Dendritic cell treated with granulocyte-macrophage colony-stimulating factor and Interleukin-4, amounts not matched to agents 40 ng/mL and 50 ng/mL, for 4 days (primary cell): ENCODE results near the gene GKAP1.
"Not testable (repeated sequence)": the region's sequence is repeated elsewhere in the genome, so short reads cannot be mapped to it uniquely, and the experiment has no call there.

Experiments
- H3K27ac Mint-ChIP-seq: one replicate; pipeline ENCODE4 v1.8.0; 2022; ENCODE audit warnings: mild to moderate bottlenecking, mixed read lengths
- H3K27me3 Mint-ChIP-seq: one replicate; pipeline ENCODE4 v1.8.0; 2022; ENCODE audit warnings: mild to moderate bottlenecking, mixed read lengths
- H3K36me3 Mint-ChIP-seq: one replicate; pipeline ENCODE4 v1.8.0; 2022; ENCODE audit warnings: low read depth, mixed read lengths
- H3K4me1 Mint-ChIP-seq: one replicate; pipeline ENCODE4 v1.8.0; 2022; ENCODE audit warnings: low read depth, mixed read lengths
- H3K4me3 Mint-ChIP-seq: one replicate; pipeline ENCODE4 v1.8.0; 2022; ENCODE audit warnings: mild to moderate bottlenecking, moderate library complexity, mixed read lengths
- H3K9me3 Mint-ChIP-seq: one replicate; pipeline ENCODE4 v1.8.0; 2022; ENCODE audit warnings: mixed read lengths
- intact Hi-C: fragments of 100-400 bp; cut with micrococcal nuclease; formaldehyde crosslinking; loops from one replicate; pipeline ENCODE4 v1.15.0; 2022

GKAP1 gene

GRCh38 chr9:83778164-83778563 lies 39.4 kb downstream of the GKAP1 start:
- no peaks in the 10 kb centered on the region for H3K4me1 Mint-ChIP-seq
- H3K36me3 Mint-ChIP-seq: no peaks in the 10 kb centered on the region
- no peak overlapping the region for H3K27ac Mint-ChIP-seq
- intact Hi-C loops: no loop called here
- H3K4me3 Mint-ChIP-seq: no peak overlapping the region
- no peaks in the 10 kb centered on the region for H3K9me3 Mint-ChIP-seq
- H3K27me3 Mint-ChIP-seq: no peaks in the 10 kb centered on the region

- Mint-ChIP-seq H3K4me3 (no peak overlapping the region), H3K9me3 (no peaks in the 10 kb centered on the region), H3K36me3 (no peaks in the 10 kb centered on the region), H3K27ac (no peak overlapping the region), H3K4me1 (no peaks in the 10 kb centered on the region), H3K27me3 (no peaks in the 10 kb centered on the region)
- intact Hi-C loops: no loop called here
These were observed 41.6 kb downstream of the GKAP1 start for GRCh38 chr9:83775932-83776331.

GRCh38 chr9:83772860-83773259 lies 44.7 kb downstream of the GKAP1 start:
- Mint-ChIP-seq H3K27me3 (no peaks in the 10 kb centered on the region), H3K4me1 (no peaks in the 10 kb centered on the region)
- intact Hi-C loops: no loop called here

GRCh38 chr9:83765376-83765775 lies 52.2 kb downstream of the GKAP1 start:
- no peaks in the 10 kb centered on the region for H3K4me1 Mint-ChIP-seq
- no peak overlapping the region for H3K4me3 Mint-ChIP-seq
- H3K36me3 Mint-ChIP-seq: no peaks in the 10 kb centered on the region
- intact Hi-C loops: no loop called here
- no peaks in the 10 kb centered on the region for H3K27me3 Mint-ChIP-seq
- H3K27ac Mint-ChIP-seq: no peak overlapping the region
- peaks cover 29% of the 10 kb centered on the region for H3K9me3 Mint-ChIP-seq

More at GRCh38 chr9:83772860-83773259, 44.7 kb downstream of the GKAP1 start:
- H3K4me3 Mint-ChIP-seq: no peak overlapping the region
- H3K27ac Mint-ChIP-seq: no peak overlapping the region
- H3K36me3 Mint-ChIP-seq: no peaks in the 10 kb centered on the region
- H3K9me3 Mint-ChIP-seq: no peaks in the 10 kb centered on the region

- Mint-ChIP-seq H3K36me3 (no peaks in the 10 kb centered on the region), H3K4me1 (no peaks in the 10 kb centered on the region), H3K9me3 (no peaks in the 10 kb centered on the region), H3K27me3 (no peaks in the 10 kb centered on the region), H3K4me3 (no peak overlapping the region), H3K27ac (no peak overlapping the region)
- intact Hi-C loops: no loop called here
These were observed 63.1 kb downstream of the GKAP1 start for GRCh38 chr9:83754383-83754977.

DNA sequence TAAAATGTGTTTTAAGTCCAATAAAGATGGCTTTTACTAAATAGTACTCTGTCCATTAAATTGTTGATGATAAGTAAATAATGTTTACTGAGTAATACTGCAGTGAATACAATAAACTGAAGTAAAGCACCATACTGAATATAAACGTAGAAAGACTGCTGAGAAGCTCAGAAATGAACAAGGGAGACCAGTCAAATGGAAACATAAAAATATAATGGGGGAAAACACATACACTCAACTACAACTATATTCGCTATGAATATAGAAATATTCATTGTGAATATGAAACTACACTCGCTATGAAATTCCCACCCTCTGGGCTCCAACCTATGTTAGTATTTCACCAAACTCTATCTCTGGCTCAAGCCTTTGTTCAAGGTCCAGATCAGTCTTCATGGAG lies 67.9 kb downstream of the GKAP1 start:
- intact Hi-C loops: no loop called here
- Mint-ChIP-seq H3K27ac (no peak overlapping the region), H3K36me3 (no peaks in the 10 kb centered on the region), H3K4me1 (no peaks in the 10 kb centered on the region), H3K9me3 (no peaks in the 10 kb centered on the region), H3K27me3 (no peaks in the 10 kb centered on the region), H3K4me3 (no peak overlapping the region)

DNA sequence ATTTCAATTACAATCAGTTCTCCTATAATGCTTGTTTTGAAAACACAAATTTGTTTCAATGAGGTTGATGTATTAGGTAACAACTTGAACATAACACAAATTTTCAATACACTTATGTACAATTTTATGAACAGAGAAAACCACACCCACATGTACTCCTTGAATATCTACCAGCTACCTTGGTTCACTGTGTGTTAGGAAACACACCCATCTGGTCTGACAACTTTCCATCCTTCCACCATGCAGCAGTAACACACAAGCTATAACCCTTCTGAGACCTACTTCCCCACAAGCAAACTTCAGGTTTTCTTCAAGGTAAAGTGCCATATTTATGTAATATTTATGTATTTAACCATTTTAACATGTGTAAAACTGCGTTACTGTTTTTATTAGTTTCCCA lies 73.4 kb downstream of the GKAP1 start:
- Mint-ChIP-seq H3K27ac (no peak overlapping the region), H3K9me3 (no peaks in the 10 kb centered on the region), H3K4me3 (no peak overlapping the region), H3K36me3 (no peaks in the 10 kb centered on the region), H3K4me1 (no peaks in the 10 kb centered on the region), H3K27me3 (no peaks in the 10 kb centered on the region)
- intact Hi-C loops: no loop called here

DNA sequence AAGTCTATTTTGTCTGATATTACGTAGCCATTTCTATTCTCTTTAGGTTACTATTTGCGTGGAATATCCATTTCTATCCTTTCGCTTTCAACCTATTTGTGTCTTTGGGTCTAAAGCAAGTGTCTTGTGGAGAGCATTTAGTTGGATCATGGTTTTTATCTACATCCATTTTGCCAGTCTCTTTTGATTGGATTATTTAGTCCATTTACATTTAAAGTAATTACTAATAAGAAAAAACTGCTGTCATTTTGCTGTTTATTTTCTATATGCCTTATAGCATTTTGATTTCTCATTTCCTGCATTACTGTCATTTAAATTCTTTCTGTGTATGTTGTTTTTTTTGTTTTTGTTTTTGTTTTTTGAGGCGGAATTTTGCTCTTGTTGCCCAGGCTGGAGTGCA lies 83.8 kb downstream of the GKAP1 start:
- Mint-ChIP-seq H3K36me3 (no peaks in the 10 kb centered on the region), H3K27me3 (no peaks in the 10 kb centered on the region), H3K4me1 (no peaks in the 10 kb centered on the region), H3K27ac (no peak overlapping the region), H3K9me3 (no peaks in the 10 kb centered on the region), H3K4me3 (no peak overlapping the region)
- intact Hi-C loops: no loop called here

DNA sequence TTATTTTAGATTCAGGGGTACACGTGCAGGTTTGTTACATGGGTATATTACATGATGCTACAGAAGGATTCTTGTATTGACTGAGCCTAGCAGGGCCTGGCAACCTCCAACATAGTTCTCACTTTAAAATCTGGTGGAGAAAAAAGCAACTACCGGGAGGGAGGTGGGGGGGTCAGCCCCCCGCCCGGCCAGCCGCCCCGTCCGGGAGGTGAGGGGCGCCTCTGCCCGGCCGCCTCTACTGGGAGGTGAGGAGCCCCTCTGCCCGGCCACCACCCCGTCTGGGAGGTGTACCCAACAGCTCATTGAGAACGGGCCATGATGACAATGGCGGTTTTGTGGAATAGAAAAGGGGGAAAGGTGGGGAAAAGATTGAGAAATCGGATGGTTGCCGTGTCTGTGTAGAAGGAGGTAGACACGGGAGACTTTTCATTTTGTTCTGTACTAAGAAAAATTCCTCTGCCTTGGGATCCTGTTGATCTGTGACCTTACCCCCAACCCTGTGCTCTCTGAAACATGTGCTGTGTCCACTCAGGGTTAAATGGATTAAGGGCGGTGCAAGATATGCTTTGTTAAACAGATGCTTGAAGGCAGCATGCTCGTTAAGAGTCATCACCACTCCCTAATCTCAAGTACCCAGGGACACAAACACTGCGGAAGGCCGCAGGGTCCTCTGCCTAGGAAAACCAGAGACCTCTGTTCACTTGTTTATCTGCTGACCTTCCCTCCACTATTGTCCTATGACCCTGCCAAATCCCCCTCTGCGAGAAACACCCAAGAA lies 88.8 kb downstream of the GKAP1 start:
- H3K4me1 Mint-ChIP-seq, H3K27ac Mint-ChIP-seq, H3K9me3 Mint-ChIP-seq, H3K36me3 Mint-ChIP-seq, H3K4me3 Mint-ChIP-seq, H3K27me3 Mint-ChIP-seq, intact Hi-C loops: not testable (repeated sequence)

DNA sequence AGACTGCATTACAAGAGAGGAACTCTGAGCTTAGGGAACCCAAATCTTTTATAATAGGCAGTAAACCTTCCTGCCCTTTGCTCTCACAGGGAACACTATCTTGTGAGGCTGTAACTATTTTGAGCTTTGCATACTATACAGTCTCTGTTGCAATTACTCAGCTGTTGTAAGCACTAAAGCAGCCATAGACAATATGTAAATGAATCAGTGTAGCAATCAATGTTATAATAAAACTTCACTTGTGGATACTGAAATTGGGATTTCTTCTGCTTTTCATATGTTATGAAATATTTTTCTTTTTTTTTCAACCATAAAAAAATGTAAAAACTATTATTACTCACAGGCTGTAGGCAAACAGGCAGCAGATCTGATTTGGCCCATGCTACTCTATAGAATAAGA lies 93.1 kb downstream of the GKAP1 start:
- Mint-ChIP-seq H3K4me3 (no peak overlapping the region), H3K27ac (no peak overlapping the region), H3K36me3 (no peaks in the 10 kb centered on the region), H3K9me3 (peaks cover 9% of the 10 kb centered on the region), H3K27me3 (no peaks in the 10 kb centered on the region), H3K4me1 (no peaks in the 10 kb centered on the region)
- intact Hi-C loops: no loop called here

GRCh38 chr9:83722726-83723495 lies 94.7 kb downstream of the GKAP1 start:
- Mint-ChIP-seq H3K9me3 (peaks cover 9% of the 10 kb centered on the region), H3K4me3 (no peak overlapping the region), H3K27me3 (no peaks in the 10 kb centered on the region), H3K36me3 (no peaks in the 10 kb centered on the region), H3K4me1 (no peaks in the 10 kb centered on the region), H3K27ac (no peak overlapping the region)
- intact Hi-C loops: no loop called here

GRCh38 chr9:83721509-83721908 lies 96.1 kb downstream of the GKAP1 start:
- Mint-ChIP-seq H3K4me3 (no peak overlapping the region), H3K27ac (no peak overlapping the region), H3K9me3 (peaks cover 9% of the 10 kb centered on the region), H3K4me1 (no peaks in the 10 kb centered on the region), H3K36me3 (no peaks in the 10 kb centered on the region), H3K27me3 (no peaks in the 10 kb centered on the region)
- intact Hi-C loops: no loop called here

GRCh38 chr9:83715794-83716193 lies 101.8 kb downstream of the GKAP1 start:
- no peaks in the 10 kb centered on the region for H3K4me1 Mint-ChIP-seq
- intact Hi-C loops: no loop called here
- H3K36me3 Mint-ChIP-seq: no peaks in the 10 kb centered on the region
- H3K9me3 Mint-ChIP-seq: no peaks in the 10 kb centered on the region
- no peak overlapping the region for H3K27ac Mint-ChIP-seq
- no peaks in the 10 kb centered on the region for H3K27me3 Mint-ChIP-seq
- no peak overlapping the region for H3K4me3 Mint-ChIP-seq

- intact Hi-C loops: no loop called here
- no peaks in the 10 kb centered on the region for H3K4me1 Mint-ChIP-seq
- H3K4me3 Mint-ChIP-seq: no peak overlapping the region
- H3K27me3 Mint-ChIP-seq: no peaks in the 10 kb centered on the region
- H3K27ac Mint-ChIP-seq: no peak overlapping the region
- no peaks in the 10 kb centered on the region for H3K9me3 Mint-ChIP-seq
- H3K36me3 Mint-ChIP-seq: no peaks in the 10 kb centered on the region
These were observed 102.3 kb downstream of the GKAP1 start for GRCh38 chr9:83715221-83715620.
